Sigmoid colon (tissue), 7 donors: ENCODE measurements around the gene STRBP. TPM values are rescaled to one million over a fixed set of nuclear protein-coding genes. Genes with fewer than 3 reads are reported as not detected.
"Not testable (repeated sequence)": the region's sequence is repeated elsewhere in the genome, so short reads cannot be mapped to it uniquely, and the experiment has no call there.

ENCODE experiments used
- DNase-seq: peaks from one replicate; pipeline ENCODE4 v3.0.0-alpha.2; 2019
- H3K27ac ChIP-seq, 4 donors: fragments of 200-600 bp; sonication (generic); one replicate each; pipeline ENCODE4 v1.5.1; 2016 to 2019; ENCODE audit warnings: mild to moderate bottlenecking in 1 of 4
- H3K27me3 ChIP-seq, 3 donors: fragments of 200-600 bp; sonication (generic); one replicate each; pipeline ENCODE4 v1.5.1; 2019; ENCODE audit warnings: mild to moderate bottlenecking in 1 of 3
- H3K36me3 ChIP-seq, 4 donors: fragments of 200-600 bp; sonication (generic); one replicate each; pipeline ENCODE4 v1.5.1; 2016 to 2019
- H3K4me1 ChIP-seq, 4 donors: fragments of 200-600 bp; sonication (generic); one replicate each; pipeline ENCODE4 v1.5.1; 2017 to 2019
- H3K4me3 ChIP-seq, 4 donors: fragments of 200-600 bp; sonication (generic); one replicate each; pipeline ENCODE4 v1.5.1; 2017 to 2019; ENCODE audit warnings: mild to moderate bottlenecking in 2 of 4, moderate library complexity in 1 of 4
- H3K9me3 ChIP-seq, 4 donors: fragments of 200-600 bp in 3 of 4; sonication (generic) in 3 of 4; one replicate each; pipeline versions ENCODE4 v1.5.1 to v1.6.1; 2013 to 2019
- EP300 ChIP-seq, 4 donors: sonication (generic); formaldehyde crosslinking; IDR thresholded peaks; one replicate each; pipeline ENCODE4 v1.6.1; 2017; ENCODE audit warnings: antibody characterized with exemption in 4 of 4
- POLR2A ChIP-seq, 2 donors: fragments of 450-650 bp; IDR thresholded peaks; one replicate each; pipeline ENCODE4 v1.6.1; 2016; ENCODE audit warnings: antibody characterized with exemption in 2 of 2, mild to moderate bottlenecking in 2 of 2, moderate library complexity in 2 of 2
- POLR2AphosphoS5 ChIP-seq, 4 donors: sonication (generic); formaldehyde crosslinking; IDR thresholded peaks; one replicate each; pipeline ENCODE4 v1.6.1; 2017; ENCODE audit warnings: antibody characterized with exemption in 4 of 4
- WGBS, 2 donors: extraction: QIAGEN DNeasy Blood & Tissue Kit; methylation state at CpG; one replicate each; pipeline ENCODE4 v1.1.7; 2013; 5-methylcytosine and 5-hydroxymethylcytosine counted together
- intact Hi-C: fragments of 100-400 bp; cut with DNase I; formaldehyde crosslinking; loops from one replicate; pipeline ENCODE4 v1.15.1; 2023
- polyA plus RNA-seq, 3 donors: library from polyadenylated mRNA; stranded (reverse); fragments of 200-250 nt; gene quantifications; one replicate each; pipeline ENCODE4 v1.2.3, GENCODE V29; 2013
- total RNA-seq, 4 donors: library from RNA; depleted of rRNA; stranded (reverse); fragments of >200 nt; gene quantifications; one replicate each; pipeline ENCODE4 v1.1.0, GENCODE V29; 2016
- TF ChIP-seq, protein P1 (sequence below), 4 experiments: fragments of 450-650 bp in 3 of 4; fragments of 200-600 bp in 1 of 4; IDR thresholded peaks; one replicate each; pipeline ENCODE4 v1.5.1; 2016 to 2019; ENCODE audit warnings: antibody characterized with exemption in 4 of 4, mild to moderate bottlenecking in 3 of 4, moderate library complexity in 2 of 4
- donor health status: healthy with polysubstance abuse.
- donor health status: Bipolar disorder and iron deficiency.
- donor health status: healthy.

Gene STRBP
- total and polyA plus RNA-seq, 7 donors, result 13.3 to 32.2 (median 18.0) TPM

DNA sequence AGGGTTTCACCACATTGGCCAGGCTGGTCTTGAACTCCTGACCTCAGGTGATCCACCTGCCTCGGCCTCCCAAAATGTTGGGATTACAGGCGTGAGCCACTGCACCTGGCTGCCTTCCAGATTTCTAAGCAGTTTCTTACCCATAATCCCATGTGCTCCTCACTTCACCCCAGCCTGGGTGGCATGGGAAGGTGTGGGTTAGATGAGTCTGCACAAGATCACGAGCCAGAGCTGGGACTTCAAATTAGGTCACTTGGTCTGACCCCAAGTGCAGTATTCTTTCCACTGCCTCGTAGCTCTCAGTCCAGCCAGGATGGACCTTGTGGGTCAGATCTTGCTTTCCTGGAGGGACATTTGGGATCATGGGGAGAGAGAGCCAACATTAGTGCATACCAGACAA lies 37.5 kb upstream of the STRBP start:
- 62 to 65% methylated on average over 4 of the region's 4 CpGs for WGBS, 2 donors
- peak; percentile 29 for DNase-seq
- no peak overlapping the region for H3K4me3 ChIP-seq

DNA sequence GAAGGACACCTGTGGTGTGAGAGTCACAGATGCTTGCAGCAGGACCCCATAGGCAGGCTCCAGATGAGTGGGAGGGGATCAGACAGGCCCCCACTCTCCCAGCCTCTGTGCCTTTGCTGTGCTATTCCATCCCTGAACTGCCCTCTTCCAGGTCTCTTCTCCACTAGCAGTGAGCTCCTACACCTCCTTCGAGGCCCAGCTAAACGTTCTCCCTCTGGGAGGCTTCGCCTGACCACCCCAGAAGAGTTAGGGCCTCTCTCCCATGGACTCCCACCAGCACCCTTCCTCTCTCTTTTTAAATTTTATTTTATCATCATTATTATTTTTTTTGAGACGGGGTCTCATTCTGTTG lies 35.9 kb upstream of the STRBP start:
- H3K27ac ChIP-seq, result no peak overlapping the region
- H3K4me1 ChIP-seq, result peaks cover 0 to 9% (median 0%) of the 10 kb centered on the region in 4 donors
- no peak overlapping the region for H3K4me3 ChIP-seq
- WGBS, 2 donors, result 66 to 80% methylated on average over 4 of the region's 4 CpGs
- H3K27me3 ChIP-seq, result no peaks in the 10 kb centered on the region
- DNase-seq, result no peak
- intact Hi-C loops, result no loop called here
- H3K36me3 ChIP-seq, result no peaks in the 10 kb centered on the region
- H3K9me3 ChIP-seq, result no peaks in the 10 kb centered on the region
- TF ChIP-seq, protein P1, sequence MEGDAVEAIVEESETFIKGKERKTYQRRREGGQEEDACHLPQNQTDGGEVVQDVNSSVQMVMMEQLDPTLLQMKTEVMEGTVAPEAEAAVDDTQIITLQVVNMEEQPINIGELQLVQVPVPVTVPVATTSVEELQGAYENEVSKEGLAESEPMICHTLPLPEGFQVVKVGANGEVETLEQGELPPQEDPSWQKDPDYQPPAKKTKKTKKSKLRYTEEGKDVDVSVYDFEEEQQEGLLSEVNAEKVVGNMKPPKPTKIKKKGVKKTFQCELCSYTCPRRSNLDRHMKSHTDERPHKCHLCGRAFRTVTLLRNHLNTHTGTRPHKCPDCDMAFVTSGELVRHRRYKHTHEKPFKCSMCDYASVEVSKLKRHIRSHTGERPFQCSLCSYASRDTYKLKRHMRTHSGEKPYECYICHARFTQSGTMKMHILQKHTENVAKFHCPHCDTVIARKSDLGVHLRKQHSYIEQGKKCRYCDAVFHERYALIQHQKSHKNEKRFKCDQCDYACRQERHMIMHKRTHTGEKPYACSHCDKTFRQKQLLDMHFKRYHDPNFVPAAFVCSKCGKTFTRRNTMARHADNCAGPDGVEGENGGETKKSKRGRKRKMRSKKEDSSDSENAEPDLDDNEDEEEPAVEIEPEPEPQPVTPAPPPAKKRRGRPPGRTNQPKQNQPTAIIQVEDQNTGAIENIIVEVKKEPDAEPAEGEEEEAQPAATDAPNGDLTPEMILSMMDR (IDR thresholded peaks at IDR 0.05), result no peak
- TF ChIP-seq EP300 (IDR thresholded peaks at IDR 0.05) (no peak), POLR2AphosphoS5 (IDR thresholded peaks at IDR 0.05) (no peak), POLR2A (IDR thresholded peaks at IDR 0.05) (no peak)

More for the DNA sequence above, 37.5 kb upstream of the STRBP start:
- intact Hi-C loops, result no loop called here
- no peaks in the 10 kb centered on the region for H3K9me3 ChIP-seq
- TF ChIP-seq POLR2AphosphoS5 (IDR thresholded peaks at IDR 0.05) (no peak), EP300 (IDR thresholded peaks at IDR 0.05) (no peak), POLR2A (IDR thresholded peaks at IDR 0.05) (no peak)
- TF ChIP-seq, protein P1 (IDR thresholded peaks at IDR 0.05), result no peak
- H3K4me1 ChIP-seq, result peaks cover 0 to 5% (median 0%) of the 10 kb centered on the region in 4 donors
- H3K36me3 ChIP-seq, result no peaks in the 10 kb centered on the region
- H3K27ac ChIP-seq, result no peak overlapping the region
- no peaks in the 10 kb centered on the region for H3K27me3 ChIP-seq

GRCh38 chr9:123302348-123303214 lies 34.2 kb upstream of the STRBP start:
- Histone ChIP-seq H3K9me3 (no peaks in the 10 kb centered on the region), H3K27me3 (no peaks in the 10 kb centered on the region), H3K27ac (no peak overlapping the region), H3K4me1 (peaks cover 0 to 7% (median 0%) of the 10 kb centered on the region in 4 donors), H3K36me3 (no peaks in the 10 kb centered on the region), H3K4me3 (no peak overlapping the region)
- intact Hi-C loops, result no loop called here
- WGBS, 2 donors, result 79 to 91% methylated on average over 17 of the region's 17 CpGs
- TF ChIP-seq, protein P1 (IDR thresholded peaks at IDR 0.05), result no peak
- TF ChIP-seq EP300 (IDR thresholded peaks at IDR 0.05), result no peak
- no peak for TF ChIP-seq POLR2A (IDR thresholded peaks at IDR 0.05)
- no peak for TF ChIP-seq POLR2AphosphoS5 (IDR thresholded peaks at IDR 0.05)
- DNase-seq, result peak; percentile 29

- DNase-seq, intact Hi-C loops: not testable (repeated sequence)
Observed at GRCh38 chr9:123301936-123302335, 33.5 kb upstream of the STRBP start.

DNA sequence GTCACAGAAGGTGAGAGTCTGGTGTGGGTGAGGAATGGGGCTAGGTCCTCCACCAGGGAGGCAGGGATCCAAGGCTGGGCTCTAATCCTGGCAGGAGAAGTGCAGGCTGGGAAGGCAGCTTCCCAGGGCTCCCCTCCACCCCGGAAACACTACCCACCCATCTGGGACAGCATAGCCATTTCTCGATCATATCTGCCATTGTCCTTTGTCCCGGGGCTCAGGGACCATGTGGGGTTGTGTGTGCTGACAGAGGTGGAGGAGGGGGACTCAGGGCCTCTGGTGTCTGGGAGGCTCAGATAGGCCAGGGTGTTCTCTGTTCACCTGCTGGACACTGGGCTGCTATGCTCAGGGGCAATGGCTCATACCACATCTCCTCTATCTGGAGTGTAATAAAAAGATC lies 32.2 kb upstream of the STRBP start:
- no peaks in the 10 kb centered on the region for H3K27me3 ChIP-seq
- peak; percentile 21 for DNase-seq

More at GRCh38 chr9:123301936-123302335, 33.5 kb upstream of the STRBP start:
- not testable (repeated sequence) for H3K27me3 ChIP-seq, H3K9me3 ChIP-seq, H3K4me3 ChIP-seq, H3K36me3 ChIP-seq, H3K27ac ChIP-seq, H3K4me1 ChIP-seq
- 87 to 93% methylated on average over 13 of the region's 13 CpGs for WGBS, 2 donors

More for the DNA sequence above, 32.2 kb upstream of the STRBP start:
- H3K9me3 ChIP-seq, result no peaks in the 10 kb centered on the region
- no peaks in the 10 kb centered on the region for H3K36me3 ChIP-seq
- H3K27ac ChIP-seq, result no peak overlapping the region
- intact Hi-C loops, result no loop called here
- TF ChIP-seq POLR2AphosphoS5 (IDR thresholded peaks at IDR 0.05) (no peak), EP300 (IDR thresholded peaks at IDR 0.05) (no peak)
- TF ChIP-seq, protein P1 (IDR thresholded peaks at IDR 0.05), result no peak
- 82 to 88% methylated on average over 3 of the region's 3 CpGs for WGBS, 2 donors
- H3K4me1 ChIP-seq, result peaks cover 0 to 7% (median 2%) of the 10 kb centered on the region in 4 donors
- no peak overlapping the region for H3K4me3 ChIP-seq
